AG04450 (cell line): ENCODE measurements around the gene TJP2. TPM values are rescaled to one million over a fixed set of nuclear protein-coding genes. Genes with fewer than 3 reads are reported as not detected.

ENCODE experiments used
- CTCF ChIA-PET: fragments of 300-600, 350-600 bp; formaldehyde crosslinking; extraction: SDS; loops from one replicate; lab custom pipeline; 2022; ENCODE audit warnings: antibody characterized with exemption, inconsistent platforms; lab: Charles Lee
- POLR2A ChIA-PET: fragments of 350-600 bp; formaldehyde crosslinking; extraction: SDS; loops from one replicate; lab custom pipeline; 2021; ENCODE audit warnings: antibody characterized with exemption, inconsistent platforms; lab: Yijun Ruan, JAX
- DNase-seq: peaks from one replicate; pipeline ENCODE4 v3.0.0-alpha.2; 2011; ENCODE audit warnings: low read depth, low spot score
- H3K27ac ChIP-seq: one replicate; pipeline ENCODE4 v1.5.1; 2012; ENCODE audit warnings: low read depth, low read length, control low read depth
- H3K27me3 ChIP-seq: one replicate; pipeline ENCODE4 v1.6.0; 2012; ENCODE audit warnings: low read length; ENCODE audit not compliant: control insufficient read depth, insufficient read depth
- H3K4me3 ChIP-seq: 2 replicates; pipeline ENCODE4 v1.5.1; 2011; ENCODE audit warnings: mild to moderate bottlenecking, low read depth, low read length, control low read depth
- H3K9me3 ChIP-seq: 2 replicates; pipeline ENCODE4 v1.5.1; 2012; ENCODE audit warnings: low read length; ENCODE audit not compliant: control insufficient read depth, insufficient read depth
- CTCF ChIP-seq: IDR thresholded peaks from 2 replicates; pipeline ENCODE4 v1.5.1; 2011; ENCODE audit warnings: low read depth, low read length, control low read depth, inconsistent platforms
- polyA plus RNA-seq: library from polyadenylated mRNA; depleted of rRNA; stranded (reverse); fragments of >200 nt; gene quantifications from 2 replicates; pipeline ENCODE4 v1.2.3, GENCODE V29; 2011

Gene TJP2
- polyA plus RNA-seq, 1 experiment: 50.0 TPM

GRCh38 chr9:69279733-69280132 is 105.7 kb downstream of the TJP2 start:
- CTCF ChIA-PET: no interaction called here
- no peak for DNase-seq
- no peaks in the 10 kb centered on the region for H3K9me3 ChIP-seq

GRCh38 chr9:69283003-69283402 is 108.9 kb downstream of the TJP2 start:
- H3K27me3 ChIP-seq: no peaks in the 10 kb centered on the region
- no peak for TF ChIP-seq CTCF
- no peak overlapping the region for H3K27ac ChIP-seq
- DNase-seq: no peak
- no peak overlapping the region for H3K4me3 ChIP-seq
- CTCF ChIA-PET: no interaction called here
- H3K9me3 ChIP-seq: no peaks in the 10 kb centered on the region
- POLR2A ChIA-PET: no interaction called here

More at GRCh38 chr9:69279733-69280132, 105.7 kb downstream of the TJP2 start:
- Histone ChIP-seq H3K4me3 (no peak overlapping the region), H3K27me3 (no peaks in the 10 kb centered on the region), H3K27ac (no peak overlapping the region)
- no peak for TF ChIP-seq CTCF
- POLR2A ChIA-PET: no interaction called here

- DNase-seq: no peak
- peaks cover 3% of the 10 kb centered on the region for H3K27me3 ChIP-seq
- no peak overlapping the region for H3K27ac ChIP-seq
- POLR2A ChIA-PET: no interaction called here
- CTCF ChIA-PET: no interaction called here
- no peak overlapping the region for H3K4me3 ChIP-seq
- H3K9me3 ChIP-seq: no peaks in the 10 kb centered on the region
- no peak for TF ChIP-seq CTCF
Observed at GRCh38 chr9:69292078-69292477, 118.0 kb downstream of the TJP2 start.

GRCh38 chr9:69293156-69293555 is 119.1 kb downstream of the TJP2 start:
- TF ChIP-seq CTCF: no peak
- H3K27ac ChIP-seq: no peak overlapping the region
- peaks cover 8% of the 10 kb centered on the region for H3K27me3 ChIP-seq
- DNase-seq: no peak
- POLR2A ChIA-PET: no interaction called here
- H3K4me3 ChIP-seq: no peak overlapping the region
- H3K9me3 ChIP-seq: no peaks in the 10 kb centered on the region
- CTCF ChIA-PET: no interaction called here

GRCh38 chr9:69295872-69296552 is 121.9 kb downstream of the TJP2 start:
- H3K4me3 ChIP-seq: no peak overlapping the region
- CTCF ChIA-PET: no interaction called here
- POLR2A ChIA-PET: no interaction called here
- H3K27me3 ChIP-seq: peaks cover 9% of the 10 kb centered on the region
- no peak for DNase-seq
- H3K27ac ChIP-seq: no peak overlapping the region
- no peaks in the 10 kb centered on the region for H3K9me3 ChIP-seq
- TF ChIP-seq CTCF: no peak
